ENCODE measurements around the gene GGA3. TPM values are rescaled to one million over a fixed set of nuclear protein-coding genes. Genes with fewer than 3 reads are reported as not detected.

Gene GGA3
- total RNA-seq, 1 donor from 2014 or later = 34.3 TPM

GRCh38 chr17:75242461-75243042, 18.9 kb downstream of the GGA3 start:
- peaks cover 31% of the 10 kb centered on the region for H3K36me3 Mint-ChIP-seq (ENCODE audit: unreplicated experiment)
- no peak overlapping the region for H3K4me3 Mint-ChIP-seq (ENCODE audit: unreplicated experiment)

DNA sequence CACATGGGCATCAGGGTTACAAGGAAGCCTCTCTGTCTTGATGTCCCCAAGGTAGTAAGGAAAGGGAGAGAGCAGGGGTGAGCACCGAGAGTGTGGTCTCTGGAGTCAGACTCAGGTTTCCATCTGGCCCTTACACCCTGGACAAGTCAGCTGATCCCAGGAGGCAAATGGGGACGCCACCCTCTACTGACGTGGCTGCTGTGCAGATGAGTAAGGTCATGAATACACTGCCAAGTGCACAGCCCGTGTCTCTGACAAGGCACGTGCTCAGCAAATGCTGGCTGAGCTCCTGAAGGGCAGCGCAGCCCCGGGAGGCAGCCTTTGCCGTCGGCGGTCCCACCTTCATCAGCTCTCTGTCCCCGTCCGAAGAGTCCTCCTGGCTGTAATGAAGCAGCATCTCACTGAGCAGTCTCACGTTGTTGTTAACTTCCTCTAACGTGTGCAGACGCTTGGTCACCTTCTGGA, 19.4 kb downstream of the GGA3 start:
- no peak overlapping the region for H3K4me3 Mint-ChIP-seq (ENCODE audit: unreplicated experiment)
- no peak overlapping the region for H3K27ac Mint-ChIP-seq (ENCODE audit: unreplicated experiment)
- no peak for TF ChIP-seq CTCF (IDR thresholded peaks at IDR 0.05)
- peaks cover 33% of the 10 kb centered on the region for H3K36me3 Mint-ChIP-seq (ENCODE audit: unreplicated experiment)
- DNase-seq (ENCODE audit: extremely low spot score, unreplicated experiment) = no peak
- no peaks in the 10 kb centered on the region for H3K9me3 Mint-ChIP-seq (ENCODE audit: unreplicated experiment)
- no peaks in the 10 kb centered on the region for H3K27me3 Mint-ChIP-seq (ENCODE audit: unreplicated experiment)
- H3K4me1 Mint-ChIP-seq (ENCODE audit: unreplicated experiment) = peaks cover 2% of the 10 kb centered on the region

More at GRCh38 chr17:75242461-75243042, 18.9 kb downstream of the GGA3 start:
- Mint-ChIP-seq H3K9me3 (ENCODE audit: unreplicated experiment) (no peaks in the 10 kb centered on the region), H3K27ac (ENCODE audit: unreplicated experiment) (no peak overlapping the region), H3K27me3 (ENCODE audit: unreplicated experiment) (no peaks in the 10 kb centered on the region), H3K4me1 (ENCODE audit: unreplicated experiment) (peaks cover 2% of the 10 kb centered on the region)
- TF ChIP-seq CTCF (IDR thresholded peaks at IDR 0.05) = no peak
- no peak for DNase-seq (ENCODE audit: extremely low spot score, unreplicated experiment)

DNA sequence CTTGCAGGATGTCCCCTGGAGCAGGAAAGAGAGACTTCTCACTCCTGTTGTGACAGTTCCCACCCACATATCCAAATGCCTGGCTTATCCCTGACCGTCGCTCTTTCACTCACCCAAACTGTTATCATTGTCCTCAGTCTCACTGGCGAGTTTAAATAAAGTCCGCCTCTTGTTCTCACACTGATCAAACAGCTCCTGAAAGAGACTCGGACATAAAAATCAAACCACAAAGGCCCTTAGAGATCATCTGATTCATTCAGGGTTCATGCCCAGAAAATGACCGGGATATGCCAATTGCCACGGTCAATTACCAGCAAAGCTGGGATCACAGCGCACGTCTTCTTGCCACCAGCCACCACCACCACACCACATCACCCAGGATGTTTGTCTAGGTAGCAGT, 19.9 kb downstream of the GGA3 start:
- H3K27me3 Mint-ChIP-seq (ENCODE audit: unreplicated experiment) = no peaks in the 10 kb centered on the region
- peaks cover 32% of the 10 kb centered on the region for H3K36me3 Mint-ChIP-seq (ENCODE audit: unreplicated experiment)
- peaks cover 2% of the 10 kb centered on the region for H3K4me1 Mint-ChIP-seq (ENCODE audit: unreplicated experiment)
- no peak for DNase-seq (ENCODE audit: extremely low spot score, unreplicated experiment)
- TF ChIP-seq CTCF (IDR thresholded peaks at IDR 0.05) = no peak
- H3K4me3 Mint-ChIP-seq (ENCODE audit: unreplicated experiment) = no peak overlapping the region
- no peak overlapping the region for H3K27ac Mint-ChIP-seq (ENCODE audit: unreplicated experiment)
- H3K9me3 Mint-ChIP-seq (ENCODE audit: unreplicated experiment) = no peaks in the 10 kb centered on the region

DNA sequence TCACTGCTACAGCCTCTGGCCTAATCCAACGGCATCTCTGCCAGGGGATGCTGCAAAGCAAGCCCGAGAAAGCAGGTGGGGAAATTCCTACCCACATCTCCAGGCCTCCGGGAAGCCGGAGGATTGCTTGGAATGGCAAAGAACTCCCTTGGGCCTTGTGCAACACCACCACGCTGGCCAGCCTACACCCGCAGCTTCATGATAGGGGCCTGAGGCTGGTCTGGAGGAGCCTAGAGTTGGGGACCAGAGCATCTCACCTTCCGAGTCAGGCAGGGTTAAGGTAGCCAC, 20.3 kb downstream of the GGA3 start:
- Mint-ChIP-seq H3K36me3 (ENCODE audit: unreplicated experiment) (peaks cover 34% of the 10 kb centered on the region), H3K4me1 (ENCODE audit: unreplicated experiment) (peaks cover 2% of the 10 kb centered on the region), H3K27me3 (ENCODE audit: unreplicated experiment) (no peaks in the 10 kb centered on the region), H3K27ac (ENCODE audit: unreplicated experiment) (no peak overlapping the region), H3K9me3 (ENCODE audit: unreplicated experiment) (no peaks in the 10 kb centered on the region), H3K4me3 (ENCODE audit: unreplicated experiment) (no peak overlapping the region)
- DNase-seq (ENCODE audit: extremely low spot score, unreplicated experiment) = no peak
- TF ChIP-seq CTCF (IDR thresholded peaks at IDR 0.05) = no peak

- H3K9me3 Mint-ChIP-seq (ENCODE audit: unreplicated experiment) = no peaks in the 10 kb centered on the region
- no peak overlapping the region for H3K27ac Mint-ChIP-seq (ENCODE audit: unreplicated experiment)
- peaks cover 2% of the 10 kb centered on the region for H3K4me1 Mint-ChIP-seq (ENCODE audit: unreplicated experiment)
- H3K4me3 Mint-ChIP-seq (ENCODE audit: unreplicated experiment) = no peak overlapping the region
- no peak for DNase-seq (ENCODE audit: extremely low spot score, unreplicated experiment)
- no peaks in the 10 kb centered on the region for H3K27me3 Mint-ChIP-seq (ENCODE audit: unreplicated experiment)
- peaks cover 31% of the 10 kb centered on the region for H3K36me3 Mint-ChIP-seq (ENCODE audit: unreplicated experiment)
- peak; percentile 57 for TF ChIP-seq CTCF (IDR thresholded peaks at IDR 0.05)
These were observed 20.8 kb downstream of the GGA3 start for GRCh38 chr17:75240394-75241142.
